CD4-positive, alpha-beta T cell (primary cell): Measurements from ENCODE around the gene HORMAD1. TPM values are rescaled to one million over a fixed set of nuclear protein-coding genes. Genes with fewer than 3 reads are reported as not detected.
"Not testable (repeated sequence)": the region's sequence is repeated elsewhere in the genome, so short reads cannot be mapped to it uniquely, and the experiment has no call there.

Experiments
- ATAC-seq: fragments of 200-7000 bp; cut with Tn5 transposase; one replicate; pipeline ENCODE4 v1.10.0; 2022; ENCODE audit warnings: mild to moderate bottlenecking; ENCODE audit not compliant: poor library complexity
- CTCF ChIA-PET: fragments of 350-600 bp; sonication (Branson Sonifier 250); formaldehyde crosslinking; loops from one replicate; lab custom pipeline; 2021; ENCODE audit warnings: antibody characterized with exemption, inconsistent platforms; lab: Charles Lee
- POLR2A ChIA-PET: fragments of 350-600 bp; sonication (Branson Sonifier 250); formaldehyde crosslinking; loops from one replicate; lab custom pipeline; 2021; ENCODE audit warnings: antibody characterized with exemption, inconsistent platforms; lab: Charles Lee
- DNase-seq, 14 experiments: peaks; one replicate each; pipeline ENCODE4 v3.0.0-alpha.2; 2013 to 2020; ENCODE audit warnings: mixed read lengths in 2 of 14
- H3K27ac ChIP-seq, 2 donors: one replicate each; pipeline versions ENCODE4 v1.5.1 to v1.7.0; 2013; ENCODE audit warnings: low read length in 2 of 2, low read depth in 1 of 2, mild to moderate bottlenecking in 1 of 2
- H3K27me3 ChIP-seq, 2 experiments: 1 replicate in 1 of 2; 2 replicates in 1 of 2; pipeline versions ENCODE4 v1.6.1 to v1.7.0; 2013; ENCODE audit warnings: low read length in 2 of 2, control low read depth in 1 of 2, mild to moderate bottlenecking in 1 of 2, moderate library complexity in 1 of 2; ENCODE audit not compliant: insufficient read depth in 2 of 2, control insufficient read depth in 1 of 2
- H3K36me3 ChIP-seq: one replicate; pipeline ENCODE4 v1.6.1; 2013; ENCODE audit warnings: low read length, control low read depth; ENCODE audit not compliant: insufficient read depth
- H3K4me1 ChIP-seq: one replicate; pipeline ENCODE4 v1.6.1; 2013; ENCODE audit warnings: low read length, control low read depth; ENCODE audit not compliant: insufficient read depth
- H3K4me3 ChIP-seq: one replicate; pipeline ENCODE4 v1.5.1; 2013; ENCODE audit warnings: mild to moderate bottlenecking, low read length, moderate library complexity
- H3K9me3 ChIP-seq, 2 experiments: 1 replicate in 1 of 2; 2 replicates in 1 of 2; pipeline versions ENCODE4 v1.6.1 to v1.7.0; 2013; ENCODE audit warnings: low read length in 2 of 2, mild to moderate bottlenecking in 2 of 2, control low read depth in 1 of 2, moderate library complexity in 1 of 2; ENCODE audit not compliant: control insufficient read depth in 1 of 2, insufficient read depth in 1 of 2
- H3K27ac Mint-ChIP-seq: one replicate; pipeline ENCODE4 v1.8.0; 2020; ENCODE audit warnings: mixed read lengths
- H3K27me3 Mint-ChIP-seq: one replicate; pipeline ENCODE4 v1.8.0; 2021; ENCODE audit warnings: mixed read lengths
- H3K36me3 Mint-ChIP-seq: one replicate; pipeline ENCODE4 v1.8.0; 2021; ENCODE audit warnings: low read depth, mixed read lengths
- H3K4me1 Mint-ChIP-seq: one replicate; pipeline ENCODE4 v1.8.0; 2021; ENCODE audit warnings: low read depth, mixed read lengths
- H3K4me3 Mint-ChIP-seq: one replicate; pipeline ENCODE4 v1.8.0; 2020; ENCODE audit warnings: mild to moderate bottlenecking, mixed read lengths
- H3K9me3 Mint-ChIP-seq: one replicate; pipeline ENCODE4 v1.8.0; 2020; ENCODE audit warnings: mixed read lengths
- CTCF ChIP-seq: fragments of 200-600 bp; IDR thresholded peaks from one replicate; pipeline ENCODE4 v1.8.0; 2022; ENCODE audit warnings: antibody characterized with exemption, mild to moderate bottlenecking
- intact Hi-C, 2 experiments: fragments of 100-400 bp; cut with DNase I in 1 of 2; cut with micrococcal nuclease in 1 of 2; formaldehyde crosslinking; loops; one replicate each; pipeline versions ENCODE4 v1.15.1 to v1.9.0; 2023 to 2025; cut with DNase I, micrococcal nuclease
- total RNA-seq, 174 experiments: library from RNA in 2 of 174; stranded (reverse) in 2 of 174; gene quantifications; one replicate each; pipeline ENCODE4 v1.2.3 and lab custom pipeline; 2021 to 2026

The HORMAD1 gene
- total RNA-seq, 2 experiments from 2014 or later = not detected

- ATAC-seq (no peak), DNase-seq (no peak)
- Histone ChIP-seq H3K27me3 (no peaks in the 10 kb centered on the region), H3K27ac (no peak overlapping the region), H3K4me3 (no peak overlapping the region), H3K9me3 (no peaks in the 10 kb centered on the region), H3K36me3 (peaks cover 37% of the 10 kb centered on the region), H3K4me1 (no peaks in the 10 kb centered on the region)
- Mint-ChIP-seq H3K36me3 (peaks cover 63% of the 10 kb centered on the region), H3K9me3 (no peaks in the 10 kb centered on the region), H3K4me3 (no peak overlapping the region), H3K27ac (no peak overlapping the region), H3K4me1 (peaks cover 6% of the 10 kb centered on the region), H3K27me3 (no peaks in the 10 kb centered on the region)
- intact Hi-C loops = loop anchor here in 1 of 2 experiments (10.0 kb wide), 1 partner anchor 258 kb away; no protein-coding TSS in a partner anchor
- POLR2A ChIA-PET = interaction anchor here (1.1 kb wide), 1 partner anchor 12 kb away, joined by 3 read pairs; no protein-coding TSS in a partner anchor
- CTCF ChIA-PET = interaction anchor here (0.5 kb wide), 1 partner anchor 110 kb away, joined by 3 read pairs; no protein-coding TSS in a partner anchor
- TF ChIP-seq CTCF = no peak
These were observed 57.9 kb downstream of the HORMAD1 start for GRCh38 chr1:150662811-150663210.

DNA sequence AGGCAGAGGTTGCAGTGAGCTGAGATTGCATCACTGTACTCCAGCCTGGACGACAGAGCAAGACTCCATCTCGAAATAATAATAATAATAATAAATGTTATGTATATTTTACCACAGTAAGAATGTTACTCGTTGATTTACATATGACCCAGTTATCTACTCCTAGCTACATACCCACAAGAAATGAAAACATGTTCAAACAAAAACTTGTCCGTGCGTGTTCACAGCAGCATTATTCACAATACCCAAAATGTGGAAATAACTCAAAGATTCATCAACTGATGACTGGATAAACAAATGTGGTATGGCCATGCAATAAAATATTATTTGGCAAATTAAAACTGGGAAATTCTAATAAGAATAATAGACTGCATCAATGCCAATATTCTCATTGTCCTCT is 59.5 kb downstream of the HORMAD1 start:
- Histone ChIP-seq H3K27me3 (no peaks in the 10 kb centered on the region), H3K4me3 (no peak overlapping the region), H3K27ac (no peak overlapping the region), H3K4me1 (no peaks in the 10 kb centered on the region), H3K9me3 (no peaks in the 10 kb centered on the region), H3K36me3 (peaks cover 43% of the 10 kb centered on the region)
- POLR2A ChIA-PET = no interaction called here
- Mint-ChIP-seq H3K27me3 (no peaks in the 10 kb centered on the region), H3K27ac (no peak overlapping the region), H3K4me1 (peaks cover 6% of the 10 kb centered on the region), H3K36me3 (peaks cover 74% of the 10 kb centered on the region), H3K4me3 (no peak overlapping the region), H3K9me3 (no peaks in the 10 kb centered on the region)
- DNase-seq (no peak), ATAC-seq (no peak)
- no peak for TF ChIP-seq CTCF
- intact Hi-C loops = loop anchor here in 1 of 2 experiments (10.0 kb wide), 1 partner anchor 256 kb away; no protein-coding TSS in a partner anchor
- CTCF ChIA-PET = no interaction called here

DNA sequence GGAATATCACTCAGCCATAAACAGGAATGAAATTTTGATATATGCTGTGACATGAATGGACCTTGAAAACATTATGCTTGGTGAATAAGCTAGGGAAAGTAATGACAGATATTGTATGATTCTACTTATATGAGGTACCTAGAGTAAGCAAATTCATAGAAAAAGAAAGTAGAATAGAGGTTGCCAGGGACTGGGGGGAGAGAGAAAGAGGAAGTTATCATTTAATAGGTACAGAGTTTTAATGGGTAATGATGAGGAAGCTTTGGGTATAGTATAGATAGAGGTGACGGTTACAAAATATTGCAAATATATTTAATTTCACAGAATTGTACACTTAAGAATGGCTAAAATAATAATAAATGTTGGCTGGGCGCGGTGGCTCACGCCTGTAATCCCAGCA is 60.1 kb downstream of the HORMAD1 start:
- TF ChIP-seq CTCF = no peak
- no peaks in the 10 kb centered on the region for H3K4me1 ChIP-seq
- peaks cover 44% of the 10 kb centered on the region for H3K36me3 ChIP-seq
- ATAC-seq (no peak), DNase-seq (no peak)
- Mint-ChIP-seq H3K9me3 (no peaks in the 10 kb centered on the region), H3K27ac (no peak overlapping the region), H3K4me3 (no peak overlapping the region), H3K4me1 (peaks cover under 1% of the 10 kb centered on the region), H3K27me3 (no peaks in the 10 kb centered on the region), H3K36me3 (peaks cover 72% of the 10 kb centered on the region)
- no peak overlapping the region for H3K4me3 ChIP-seq
- H3K27ac ChIP-seq = no peak overlapping the region
- H3K9me3 ChIP-seq = no peaks in the 10 kb centered on the region
- ChIA-PET POLR2A (no interaction called here), CTCF (no interaction called here)
- intact Hi-C loops = loop anchor here in 1 of 2 experiments (10.0 kb wide), 1 partner anchor 256 kb away; no protein-coding TSS in a partner anchor
- H3K27me3 ChIP-seq = no peaks in the 10 kb centered on the region

- H3K27ac ChIP-seq, H3K27me3 ChIP-seq, H3K4me1 ChIP-seq, DNase-seq, H3K27ac Mint-ChIP-seq, H3K9me3 Mint-ChIP-seq, ATAC-seq, H3K4me1 Mint-ChIP-seq, POLR2A ChIA-PET, H3K27me3 Mint-ChIP-seq, H3K4me3 Mint-ChIP-seq, CTCF ChIA-PET, H3K4me3 ChIP-seq, H3K9me3 ChIP-seq: not testable (repeated sequence)
- H3K36me3 Mint-ChIP-seq = peaks cover 74% of the 10 kb centered on the region
- H3K36me3 ChIP-seq = peaks cover 36% of the 10 kb centered on the region
- intact Hi-C loops = loop anchor here in 1 of 2 experiments (2.0 kb wide), 1 partner anchor 18 kb away; no protein-coding TSS in a partner anchor
These were observed 63.6 kb downstream of the HORMAD1 start for GRCh38 chr1:150657064-150657463.

GRCh38 chr1:150654635-150655034 is 66.1 kb downstream of the HORMAD1 start:
- H3K36me3 ChIP-seq = peaks cover 30% of the 10 kb centered on the region
- H3K27me3 Mint-ChIP-seq, CTCF ChIA-PET, POLR2A ChIA-PET, DNase-seq, H3K9me3 ChIP-seq, H3K4me1 Mint-ChIP-seq, H3K27ac ChIP-seq, intact Hi-C loops, H3K4me3 ChIP-seq, H3K4me1 ChIP-seq, H3K27ac Mint-ChIP-seq, H3K4me3 Mint-ChIP-seq, ATAC-seq, H3K9me3 Mint-ChIP-seq, H3K27me3 ChIP-seq: not testable (repeated sequence)
- peaks cover 67% of the 10 kb centered on the region for H3K36me3 Mint-ChIP-seq
